ENCODE measurements around the gene C3.

Gene C3

DNA sequence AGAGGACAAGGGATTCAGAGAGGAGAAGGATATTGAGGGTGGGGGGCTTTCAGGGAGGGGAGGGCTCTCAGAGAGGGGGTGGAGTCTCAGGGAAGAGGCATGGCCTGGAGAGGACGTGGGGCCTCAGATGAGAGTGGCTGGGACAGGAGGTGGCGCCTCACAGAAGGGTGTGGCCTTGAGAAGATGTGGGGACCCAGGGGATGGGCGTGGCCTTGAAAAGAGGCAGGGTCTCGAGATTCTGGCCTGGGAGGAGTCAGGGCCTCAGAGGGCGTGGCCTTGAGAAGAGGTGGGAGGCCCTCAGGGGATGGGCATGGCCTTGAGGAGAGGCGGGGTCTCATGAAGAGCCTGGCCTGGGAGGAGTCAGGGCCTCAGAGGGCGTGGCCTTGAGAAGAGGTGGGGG lies 26.8 kb downstream of the C3 start:
- TF ChIP-seq, protein P1, sequence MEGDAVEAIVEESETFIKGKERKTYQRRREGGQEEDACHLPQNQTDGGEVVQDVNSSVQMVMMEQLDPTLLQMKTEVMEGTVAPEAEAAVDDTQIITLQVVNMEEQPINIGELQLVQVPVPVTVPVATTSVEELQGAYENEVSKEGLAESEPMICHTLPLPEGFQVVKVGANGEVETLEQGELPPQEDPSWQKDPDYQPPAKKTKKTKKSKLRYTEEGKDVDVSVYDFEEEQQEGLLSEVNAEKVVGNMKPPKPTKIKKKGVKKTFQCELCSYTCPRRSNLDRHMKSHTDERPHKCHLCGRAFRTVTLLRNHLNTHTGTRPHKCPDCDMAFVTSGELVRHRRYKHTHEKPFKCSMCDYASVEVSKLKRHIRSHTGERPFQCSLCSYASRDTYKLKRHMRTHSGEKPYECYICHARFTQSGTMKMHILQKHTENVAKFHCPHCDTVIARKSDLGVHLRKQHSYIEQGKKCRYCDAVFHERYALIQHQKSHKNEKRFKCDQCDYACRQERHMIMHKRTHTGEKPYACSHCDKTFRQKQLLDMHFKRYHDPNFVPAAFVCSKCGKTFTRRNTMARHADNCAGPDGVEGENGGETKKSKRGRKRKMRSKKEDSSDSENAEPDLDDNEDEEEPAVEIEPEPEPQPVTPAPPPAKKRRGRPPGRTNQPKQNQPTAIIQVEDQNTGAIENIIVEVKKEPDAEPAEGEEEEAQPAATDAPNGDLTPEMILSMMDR (conservative IDR thresholded peaks at IDR 0.05; ENCODE audit: low read length) = no peak
- no peak for DNase-seq (ENCODE audit: low read depth)
- H3K4me3 ChIP-seq (ENCODE audit: low read length) = no peak overlapping the region

DNA sequence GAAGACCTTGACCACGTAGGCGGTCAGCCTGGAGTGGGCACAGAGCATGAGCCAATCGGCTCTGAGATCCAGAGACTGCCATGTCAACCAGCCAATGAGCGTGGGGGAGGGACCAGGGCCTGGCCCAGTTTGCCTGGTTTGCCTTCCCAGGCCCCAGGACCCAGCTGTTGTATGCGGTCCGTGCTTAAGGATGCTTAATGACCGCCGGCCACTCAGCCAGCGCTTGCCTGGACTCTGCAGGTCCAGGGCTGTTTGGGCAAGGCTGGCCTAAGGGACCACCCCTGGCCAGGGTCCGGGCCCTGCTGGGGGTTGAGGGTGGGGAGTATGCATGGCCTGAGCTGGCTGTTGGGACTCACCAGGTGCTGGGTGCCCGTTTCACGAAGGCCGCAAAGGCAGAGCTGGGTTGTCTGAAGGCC lies 27.4 kb downstream of the C3 start:
- no peak overlapping the region for H3K4me3 ChIP-seq (ENCODE audit: low read length)
- TF ChIP-seq, protein P1 (conservative IDR thresholded peaks at IDR 0.05; ENCODE audit: low read length) = no peak
- no peak for DNase-seq (ENCODE audit: low read depth)

DNA sequence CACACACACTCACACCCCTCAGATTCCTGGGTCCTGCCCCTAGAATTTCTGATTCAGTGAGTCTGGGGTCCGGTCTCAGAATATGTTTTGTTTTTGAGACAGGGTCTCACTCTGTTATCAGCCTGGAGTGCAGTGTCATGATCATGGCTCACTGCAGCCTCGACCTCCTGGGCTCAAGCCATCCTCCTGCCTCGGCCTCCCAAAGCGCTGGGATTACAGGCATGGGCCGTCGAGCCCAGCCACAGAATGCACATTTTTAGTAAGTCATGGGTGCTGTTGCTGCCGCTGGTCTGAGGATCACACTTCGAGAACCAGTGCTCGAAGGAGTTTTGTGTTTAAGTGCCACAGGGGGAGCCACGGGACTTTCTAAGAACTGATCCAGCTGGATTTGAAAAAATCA lies 28.4 kb downstream of the C3 start:
- DNase-seq (ENCODE audit: low read depth) = no peak
- TF ChIP-seq, protein P1 (conservative IDR thresholded peaks at IDR 0.05; ENCODE audit: low read length) = no peak
- no peak overlapping the region for H3K4me3 ChIP-seq (ENCODE audit: low read length)

DNA sequence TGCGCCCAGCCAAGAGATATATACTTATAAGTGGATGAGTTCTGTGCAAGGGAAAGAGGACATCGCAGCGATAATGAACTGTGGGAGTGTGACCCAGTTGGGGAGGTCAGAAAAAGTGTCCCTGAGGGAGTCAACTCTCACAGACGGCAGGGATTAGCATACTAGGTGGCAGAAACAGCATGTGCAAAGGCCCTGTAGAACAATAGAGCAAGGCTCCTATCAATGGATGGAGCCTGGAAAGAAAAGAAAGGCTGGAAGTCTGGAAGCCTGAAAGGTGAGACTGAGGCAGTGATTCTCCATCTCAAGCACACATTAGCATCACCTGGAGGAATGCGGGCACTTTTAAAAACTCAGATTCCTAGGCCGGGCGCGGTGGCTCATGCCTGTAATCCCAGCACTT lies 29.1 kb downstream of the C3 start:
- H3K4me3 ChIP-seq (ENCODE audit: low read length) = no peak overlapping the region
- no peak for DNase-seq (ENCODE audit: low read depth)
- TF ChIP-seq, protein P1 (conservative IDR thresholded peaks at IDR 0.05; ENCODE audit: low read length) = no peak

DNA sequence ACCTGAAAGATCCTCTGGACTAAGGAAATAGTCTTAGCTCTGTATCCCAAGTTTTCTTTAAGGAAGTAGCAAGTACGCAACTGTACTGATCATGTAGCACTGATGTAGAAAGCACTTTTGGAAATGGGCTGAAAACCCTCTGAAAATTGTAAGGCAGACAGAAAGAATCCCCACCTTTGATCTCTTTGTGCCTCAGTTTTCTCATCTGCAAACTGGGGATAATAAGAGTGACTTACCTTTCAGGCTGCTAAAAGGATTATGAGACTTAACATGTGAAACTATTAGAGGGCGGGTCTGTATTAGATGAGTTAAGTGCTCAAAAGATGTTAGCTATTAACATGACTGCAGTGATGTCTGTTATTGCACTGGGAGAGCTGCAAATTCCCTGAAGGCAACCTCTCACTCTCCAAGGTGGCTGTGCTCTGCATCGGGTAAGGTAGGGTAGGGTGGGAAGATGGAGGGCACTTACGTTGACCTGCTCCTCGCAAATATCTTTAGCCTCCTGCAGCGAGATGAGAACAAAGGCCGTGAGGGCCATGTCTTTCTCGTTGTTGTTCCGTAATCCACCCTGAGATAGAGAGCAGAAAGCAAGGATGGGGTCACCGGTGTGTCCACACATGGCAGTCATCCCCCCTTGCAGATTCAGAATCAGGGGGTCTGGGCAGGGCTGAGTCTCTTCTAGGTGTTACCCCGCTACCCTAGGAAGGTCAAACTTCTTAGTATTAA lies 30.1 kb downstream of the C3 start:
- TF ChIP-seq, protein P1 (conservative IDR thresholded peaks at IDR 0.05; ENCODE audit: low read length) = no peak
- no peak for DNase-seq (ENCODE audit: low read depth)
- H3K4me3 ChIP-seq (ENCODE audit: low read length) = no peak overlapping the region

DNA sequence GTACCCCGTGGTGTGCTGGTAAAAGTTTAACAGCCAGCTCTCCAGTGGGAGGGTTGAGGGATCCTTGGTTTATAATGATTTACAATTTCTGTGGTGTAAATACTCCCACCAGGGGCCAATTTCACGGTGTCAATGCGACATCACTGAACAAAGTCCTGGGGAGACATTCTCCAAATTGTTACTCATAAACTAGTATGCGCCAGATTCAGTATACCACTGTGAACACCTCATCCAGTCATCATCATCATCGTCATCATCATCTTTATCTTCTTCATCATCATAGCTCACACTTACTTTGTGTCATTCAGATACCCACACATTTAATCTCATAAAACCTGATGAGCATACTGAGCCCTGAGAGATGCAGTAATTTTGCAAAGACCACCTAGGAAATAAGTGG lies 33.3 kb downstream of the C3 start:
- TF ChIP-seq, protein P1 (conservative IDR thresholded peaks at IDR 0.05; ENCODE audit: low read length) = no peak
- H3K4me3 ChIP-seq (ENCODE audit: low read length) = no peak overlapping the region
- DNase-seq (ENCODE audit: low read depth) = no peak

DNA sequence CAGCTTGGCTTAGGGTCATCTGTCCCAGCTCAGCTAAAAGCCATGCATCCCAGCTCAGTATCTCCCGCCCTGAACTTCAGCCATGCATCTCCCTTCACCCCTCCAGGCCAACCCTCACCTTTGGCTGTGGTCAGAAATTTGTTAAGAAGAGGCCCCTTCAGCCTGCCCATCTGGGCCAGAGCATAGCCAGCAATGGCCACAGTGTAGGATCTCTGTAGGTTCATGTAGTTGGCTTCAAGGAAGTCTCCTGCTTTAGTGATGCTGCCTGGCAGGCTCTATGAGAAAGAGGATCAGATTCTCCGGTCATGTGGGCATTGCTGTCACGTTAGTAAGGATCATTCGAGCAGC lies 33.8 kb downstream of the C3 start:
- H3K4me3 ChIP-seq (ENCODE audit: low read length) = no peak overlapping the region
- DNase-seq (ENCODE audit: low read depth) = no peak
- TF ChIP-seq, protein P1 (conservative IDR thresholded peaks at IDR 0.05; ENCODE audit: low read length) = no peak
